Heart left ventricle (tissue), 16 donors: ENCODE results near the gene YARS1. TPM values are rescaled to one million over a fixed set of nuclear protein-coding genes. Genes with fewer than 3 reads are reported as not detected.
A peak's percentile ranks its signal among the peaks of the same experiment; 100 is the strongest.

Source experiments
- ATAC-seq, 4 donors: fragments of 200-7000 bp; cut with Tn5 transposase; one replicate each; pipeline ENCODE4 v1.9.1; 2020 to 2022; ENCODE audit warnings: moderate library complexity in 4 of 4, mild to moderate bottlenecking in 3 of 4, moderate number of reproducible peaks in 1 of 4
- DNase-seq, 5 donors: peaks; one replicate each; pipeline ENCODE4 v3.0.0-alpha.2; 2020
- H3K27ac ChIP-seq, 12 donors: fragments of 200-600 bp; sonication (generic) in 4 of 12; one replicate each; pipeline versions ENCODE4 v1.5.0 to v1.8.0; 2016 to 2022; ENCODE audit warnings: mild to moderate bottlenecking in 2 of 12
- H3K27me3 ChIP-seq, 9 donors: fragments of 200-600 bp; sonication (generic) in 2 of 9; one replicate each; pipeline versions ENCODE4 v1.5.1 to v1.8.0; 2016 to 2022; ENCODE audit warnings: mild to moderate bottlenecking in 3 of 9
- H3K36me3 ChIP-seq, 9 donors: fragments of 200-600 bp; sonication (generic) in 2 of 9; one replicate each; pipeline versions ENCODE4 v1.5.0 to v1.8.0; 2018 to 2022; ENCODE audit warnings: mild to moderate bottlenecking in 2 of 9
- H3K4me1 ChIP-seq, 12 donors: fragments of 200-600 bp; sonication (generic) in 4 of 12; one replicate each; pipeline versions ENCODE4 v1.5.0 to v1.8.0; 2016 to 2022; ENCODE audit warnings: mild to moderate bottlenecking in 3 of 12
- H3K4me3 ChIP-seq, 12 donors: fragments of 200-600 bp; sonication (generic) in 4 of 12; one replicate each; pipeline versions ENCODE4 v1.5.0 to v1.8.0; 2017 to 2022; ENCODE audit warnings: mild to moderate bottlenecking in 9 of 12, moderate library complexity in 4 of 12
- H3K9me3 ChIP-seq, 12 donors: fragments of 200-600 bp; sonication (generic) in 4 of 12; one replicate each; pipeline versions ENCODE4 v1.5.0 to v1.8.0; 2016 to 2022; ENCODE audit warnings: mild to moderate bottlenecking in 1 of 12
- POLR2A ChIP-seq, 2 donors: fragments of 450-650 bp; IDR thresholded peaks; one replicate each; pipeline ENCODE4 v1.6.1; 2017; ENCODE audit warnings: antibody characterized with exemption in 2 of 2, mild to moderate bottlenecking in 2 of 2, moderate library complexity in 2 of 2
- WGBS, 4 donors: extraction: QIAGEN DNeasy Blood & Tissue Kit in 2 of 4; methylation state at CpG; one replicate each; pipeline versions ENCODE4 v1.1.5 to v1.1.7; 2013 to 2018; 5-methylcytosine and 5-hydroxymethylcytosine counted together
- intact Hi-C, 10 donors: fragments of 100-400 bp; cut with DNase I; formaldehyde crosslinking; loops; one replicate each; pipeline versions ENCODE4 v1.11.1 to v1.14.2; 2022
- polyA plus RNA-seq, 2 donors: library from polyadenylated mRNA; stranded (reverse); fragments of 200-250 nt; gene quantifications; one replicate each; pipeline ENCODE4 v1.2.3, GENCODE V29; 2013
- total RNA-seq, 9 donors: library from RNA; depleted of rRNA in 2 of 9; stranded (reverse); fragments of >200 nt in 2 of 9; fragmentation: NEBNext Ultra II Directional in 3 of 9; extraction: Animal tissue kit (Norgen Biotek cat#: 25700) in 3 of 9; gene quantifications; one replicate each; pipeline versions ENCODE4 v1.1.0 to v1.2.4, GENCODE V29; 2016 to 2023
- TF ChIP-seq, protein P1 (sequence below), 12 donors: fragments of 200-600 bp; sonication (generic) in 4 of 12; IDR thresholded peaks; one replicate each; pipeline versions ENCODE4 v1.5.0 to v1.8.0; 2018 to 2022; ENCODE audit warnings: antibody characterized with exemption in 12 of 12, mild to moderate bottlenecking in 5 of 12
- donor health status: ischemic (EF 13 %, LVEDD 7.1; RV severe dilation, severe dysfunction).
- donor health status: healthy with polysubstance abuse.
- donor health status: DM: no; HTN: yes; CAD: no.
- donor health status: DM: no; HTN: no; CAD: no.
- donor health status: ischemic (EF 25% LVEDD 6.9; RV normal size, moderate dysfunction).
- donor health status: ischemic (EF 25% LVEDD 5.7; RV mildly dilated, moderate dysfunction).
- donor health status: healthy.
- donor health status: DM: yes; HTN: yes; CAD: no.
- donor health status: ischemic (EF 35%, LVEDD 5.7; RV mildly dilated, moderate dysfunction).
- donor health status: nonischemic (EF 11% LVEDD 7.7; RV severe dilation, severe dysfunction).
- donor health status: DM: yes; HTN: yes; CAD: no.
- donor health status: PGD.
- donor health status: ischemic (EF 29% LVEDD 5.4; RV normal size, mild dysfunction).
- donor health status: nonischemic (EF 23%, LVEDD 6.1; RV moderate dilation, normal function).

YARS1 gene
- total and polyA plus RNA-seq, 11 donors, result 18.6 to 61.3 (median 34.8) TPM

DNA sequence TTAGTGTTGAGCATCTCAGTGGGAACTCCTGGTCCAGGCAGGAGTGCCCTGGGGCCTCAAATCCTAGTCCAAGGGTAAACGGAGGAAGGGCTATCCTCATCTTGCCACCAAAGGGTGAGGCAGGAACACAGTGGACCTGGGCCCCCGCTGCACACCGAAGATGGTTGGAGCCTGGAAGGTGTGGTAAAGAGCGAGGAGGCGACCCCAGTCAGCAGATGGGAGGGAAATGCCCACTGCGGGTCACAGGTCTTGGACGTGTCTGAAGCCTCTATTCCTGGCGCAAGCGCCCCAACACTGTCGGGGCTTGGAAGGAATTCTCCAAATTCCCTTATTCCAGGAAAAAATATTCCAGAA is 76.1 kb downstream of the YARS1 start:
- Histone ChIP-seq H3K9me3 (no peaks in the 10 kb centered on the region), H3K27me3 (no peaks in the 10 kb centered on the region), H3K4me1 (peaks cover 0 to 29% (median 20%) of the 10 kb centered on the region in 12 donors), H3K27ac (peak overlapping the region in 8 of 12 donors; percentile 24 to 69 (median 62)), H3K4me3 (peak overlapping the region; percentile 41 to 86 (median 76)), H3K36me3 (no peaks in the 10 kb centered on the region)
- intact Hi-C loops, result no loop called here
- TF ChIP-seq, protein P1, sequence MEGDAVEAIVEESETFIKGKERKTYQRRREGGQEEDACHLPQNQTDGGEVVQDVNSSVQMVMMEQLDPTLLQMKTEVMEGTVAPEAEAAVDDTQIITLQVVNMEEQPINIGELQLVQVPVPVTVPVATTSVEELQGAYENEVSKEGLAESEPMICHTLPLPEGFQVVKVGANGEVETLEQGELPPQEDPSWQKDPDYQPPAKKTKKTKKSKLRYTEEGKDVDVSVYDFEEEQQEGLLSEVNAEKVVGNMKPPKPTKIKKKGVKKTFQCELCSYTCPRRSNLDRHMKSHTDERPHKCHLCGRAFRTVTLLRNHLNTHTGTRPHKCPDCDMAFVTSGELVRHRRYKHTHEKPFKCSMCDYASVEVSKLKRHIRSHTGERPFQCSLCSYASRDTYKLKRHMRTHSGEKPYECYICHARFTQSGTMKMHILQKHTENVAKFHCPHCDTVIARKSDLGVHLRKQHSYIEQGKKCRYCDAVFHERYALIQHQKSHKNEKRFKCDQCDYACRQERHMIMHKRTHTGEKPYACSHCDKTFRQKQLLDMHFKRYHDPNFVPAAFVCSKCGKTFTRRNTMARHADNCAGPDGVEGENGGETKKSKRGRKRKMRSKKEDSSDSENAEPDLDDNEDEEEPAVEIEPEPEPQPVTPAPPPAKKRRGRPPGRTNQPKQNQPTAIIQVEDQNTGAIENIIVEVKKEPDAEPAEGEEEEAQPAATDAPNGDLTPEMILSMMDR (IDR thresholded peaks at IDR 0.05), result no peak
- TF ChIP-seq POLR2A (IDR thresholded peaks at IDR 0.05), result no peak
- no peak for ATAC-seq
- 30 to 42% (median 39%) methylated on average over 10 of the region's 10 CpGs for WGBS, 4 donors
- DNase-seq, result no peak

DNA sequence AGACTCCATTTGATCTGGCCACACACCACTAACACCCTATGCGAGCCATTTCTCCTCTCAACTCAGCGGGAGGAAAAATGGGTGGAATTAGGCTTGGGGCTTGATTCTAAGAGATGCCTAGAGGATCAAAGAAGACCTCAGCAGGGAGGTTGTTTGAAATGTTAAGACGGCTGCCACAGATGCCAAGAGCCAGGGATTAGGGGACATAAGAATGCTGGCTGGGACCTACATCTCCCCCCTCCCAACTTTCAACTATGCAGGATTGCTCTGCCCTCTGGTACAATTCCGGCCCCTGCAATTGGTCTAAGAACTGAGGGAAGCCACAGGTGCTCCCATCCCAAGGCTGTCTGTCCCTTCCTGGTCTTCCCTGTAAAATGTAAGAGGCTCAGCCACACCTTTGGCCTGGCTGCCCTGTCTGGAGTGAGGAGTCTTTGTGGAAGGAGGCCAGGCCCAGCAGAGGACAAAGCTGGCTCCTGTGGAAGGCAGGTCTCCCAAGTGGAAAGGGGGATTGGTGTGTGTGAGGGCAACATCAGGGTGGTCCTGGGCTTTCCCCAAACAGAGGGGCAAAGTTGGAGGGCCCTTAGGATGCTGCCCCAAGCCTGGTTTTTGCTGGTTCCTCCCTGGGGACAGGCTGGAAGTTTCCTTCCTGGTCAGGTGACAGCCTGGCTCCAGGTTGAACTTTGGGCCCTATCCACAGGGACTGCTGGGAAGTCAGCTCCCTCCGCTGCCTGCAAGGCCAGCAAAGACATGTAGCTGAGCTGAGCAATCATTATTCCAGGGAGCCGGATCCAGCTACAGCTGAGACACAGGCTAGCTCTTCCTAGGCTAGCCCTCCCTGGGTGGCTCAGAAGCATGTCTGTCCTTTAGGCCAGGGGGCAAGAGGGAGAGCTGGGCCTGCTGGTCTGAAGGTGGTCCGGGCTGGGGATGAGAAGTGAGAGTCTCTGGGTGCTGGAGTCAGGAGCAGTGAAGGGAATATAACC is 80.1 kb downstream of the YARS1 start:
- ATAC-seq (no peak), DNase-seq (no peak)
- no peak overlapping the region for H3K4me3 ChIP-seq
- WGBS, 4 donors, result 83 to 93% (median 87%) methylated on average over 6 to 7 of the region's 7 CpGs
- H3K27me3 ChIP-seq, result no peaks in the 10 kb centered on the region
- no peak for TF ChIP-seq POLR2A (IDR thresholded peaks at IDR 0.05)
- TF ChIP-seq, protein P1 (IDR thresholded peaks at IDR 0.05), result no peak
- H3K9me3 ChIP-seq, result no peaks in the 10 kb centered on the region
- intact Hi-C loops, result no loop called here
- peaks cover 0 to 17% (median 7%) of the 10 kb centered on the region in 12 donors for H3K4me1 ChIP-seq
- no peak overlapping the region for H3K27ac ChIP-seq
- H3K36me3 ChIP-seq, result no peaks in the 10 kb centered on the region

DNA sequence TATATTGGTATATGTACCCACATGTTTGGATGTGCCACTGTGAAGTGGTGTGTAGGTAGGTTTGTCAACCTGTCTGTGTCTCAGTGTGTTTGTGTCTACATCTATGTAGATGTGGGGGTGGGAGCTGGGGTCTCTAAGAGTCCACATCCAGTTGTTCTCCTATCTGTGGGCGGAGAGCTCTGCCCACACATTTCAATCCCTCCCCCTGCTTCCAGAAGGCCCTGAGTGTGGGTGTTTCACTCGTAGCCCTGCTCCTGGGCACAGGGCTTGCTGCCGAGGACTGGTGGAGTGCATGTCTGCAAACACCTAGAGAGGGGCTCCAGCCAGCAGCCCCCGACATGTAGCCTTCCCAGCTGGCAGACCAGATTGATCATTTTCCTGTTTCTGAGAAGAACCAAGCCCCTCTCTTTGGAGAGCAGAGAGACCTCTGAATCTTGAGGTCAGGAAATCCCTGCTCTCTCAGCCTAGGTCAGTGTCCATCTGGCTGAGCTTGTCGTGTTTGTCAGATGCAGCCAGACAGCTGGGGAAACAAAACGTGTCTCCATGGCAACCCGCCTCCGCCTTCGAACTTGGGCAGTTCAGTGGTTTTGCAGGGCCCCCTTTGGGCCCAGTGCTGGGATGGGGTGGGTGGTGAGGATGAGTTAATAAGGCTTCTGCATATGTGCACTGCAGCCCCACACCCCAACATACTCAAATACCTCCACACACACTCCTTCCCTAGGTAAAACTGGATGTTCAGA is 83.4 kb downstream of the YARS1 start:
- Histone ChIP-seq H3K27ac (no peak overlapping the region), H3K4me3 (no peak overlapping the region), H3K36me3 (no peaks in the 10 kb centered on the region), H3K27me3 (no peaks in the 10 kb centered on the region), H3K9me3 (no peaks in the 10 kb centered on the region), H3K4me1 (peaks cover 0 to 5% (median 0%) of the 10 kb centered on the region in 12 donors)
- DNase-seq (peak; percentile 53 to 71 (median 63)), ATAC-seq (peak in 2 of 4 donors; percentile 69 to 72)
- intact Hi-C loops, result no loop called here
- 53 to 65% (median 58%) methylated on average over 7 to 9 of the region's 9 CpGs for WGBS, 4 donors
- TF ChIP-seq, protein P1 (IDR thresholded peaks at IDR 0.05), result no peak
- no peak for TF ChIP-seq POLR2A (IDR thresholded peaks at IDR 0.05)
